A673 (cell line): ENCODE results near the gene SDCCAG8. TPM values are rescaled to one million over a fixed set of nuclear protein-coding genes. Genes with fewer than 3 reads are reported as not detected.

Experiments
- BruUV-seq: library from RNA; stranded (reverse); fragments of 400-500 nt; replicated peaks from 2 replicates; lab custom pipeline; 2021; lab: Mats Ljungman, UMichigan
- CTCF ChIA-PET: fragments of 300-600 bp; sonication (Branson Sonifier 250); formaldehyde crosslinking; loops from one replicate; lab custom pipeline; 2022; ENCODE audit warnings: antibody characterized with exemption; lab: Charles Lee
- POLR2A ChIA-PET: fragments of 300-600 bp; sonication (Branson Sonifier 250); formaldehyde crosslinking; loops from one replicate; lab custom pipeline; 2022; ENCODE audit warnings: antibody characterized with exemption; ENCODE audit not compliant: low non-redundant PET; lab: Charles Lee
- DNase-seq: peaks from one replicate; pipeline ENCODE4 v3.0.0-alpha.2; 2015; ENCODE audit warnings: low spot score
- H3K27ac ChIP-seq: fragments of 200-600 bp; sonication (generic); 2 replicates; pipeline ENCODE4 v1.5.1; 2016; ENCODE audit warnings: mixed run types, low read depth, mild to moderate bottlenecking, mixed read lengths, antibody characterized with exemption, low read length; ENCODE audit not compliant: poor library complexity, severe bottlenecking
- H3K27me3 ChIP-seq: fragments of 200-600 bp; sonication (generic); replicated peaks from 2 replicates; pipeline ENCODE4 v1.6.1; 2017; ENCODE audit warnings: mixed run types, low read depth, mild to moderate bottlenecking, mixed read lengths, antibody characterized with exemption, low read length; ENCODE audit not compliant: insufficient read depth, poor library complexity
- H3K36me3 ChIP-seq: fragments of 200-600 bp; sonication (generic); 2 replicates; pipeline ENCODE4 v1.6.1; 2016; ENCODE audit warnings: mixed run types, mild to moderate bottlenecking, mixed read lengths, antibody characterized with exemption, low read length; ENCODE audit not compliant: insufficient read depth, poor library complexity, severe bottlenecking
- H3K4me1 ChIP-seq: fragments of 200-600 bp; sonication (generic); 2 replicates; pipeline ENCODE4 v1.6.1; 2017; ENCODE audit warnings: mixed run types, mild to moderate bottlenecking, mixed read lengths, antibody characterized with exemption, low read length; ENCODE audit not compliant: insufficient read depth, poor library complexity, severe bottlenecking
- H3K4me3 ChIP-seq: fragments of 200-600 bp; sonication (generic); 2 replicates; pipeline ENCODE4 v1.5.1; 2016; ENCODE audit warnings: low read depth, mixed run types, mild to moderate bottlenecking, mixed read lengths, low read length; ENCODE audit not compliant: poor library complexity, severe bottlenecking
- H3K9me3 ChIP-seq: fragments of 200-600 bp; sonication (generic); 2 replicates; pipeline ENCODE4 v1.6.1; 2016; ENCODE audit warnings: mixed run types, low read depth, mild to moderate bottlenecking, mixed read lengths, antibody characterized with exemption, low read length; ENCODE audit not compliant: poor library complexity, severe bottlenecking
- CTCF ChIP-seq: fragments of 300-800, 200-600 bp; sonication (generic); conservative IDR thresholded peaks from 2 replicates; pipeline ENCODE4 v1.5.1; 2017; ENCODE audit warnings: low read depth, mild to moderate bottlenecking, antibody characterized with exemption, low read length, moderate library complexity, mixed read lengths
- EZH2 ChIP-seq: fragments of 200-600 bp; sonication (generic); IDR thresholded peaks from 2 replicates; pipeline ENCODE4 v1.6.1; 2017; ENCODE audit warnings: borderline replicate concordance, low read depth, mild to moderate bottlenecking, mixed read lengths, antibody characterized with exemption, low read length; ENCODE audit not compliant: poor library complexity, severe bottlenecking
- intact Hi-C: fragments of 100-400 bp; cut with micrococcal nuclease; formaldehyde crosslinking; loops from one replicate; pipeline ENCODE4 v1.10.0; 2022; ENCODE audit not compliant: unreplicated experiment
- total RNA-seq: library from RNA; stranded (reverse); gene quantifications from 2 replicates; pipeline ENCODE4 v1.2.3, GENCODE V29; 2021

The SDCCAG8 gene
- total RNA-seq, 1 experiment from 2014 or later = 9.1 TPM

- DNase-seq = no peak
- CTCF ChIA-PET = no interaction called here
- Histone ChIP-seq H3K27me3 (no peaks in the 10 kb centered on the region), H3K36me3 (no peaks in the 10 kb centered on the region), H3K4me1 (no peaks in the 10 kb centered on the region), H3K9me3 (no peaks in the 10 kb centered on the region), H3K27ac (no peak overlapping the region), H3K4me3 (no peak overlapping the region)
- BruUV-seq = no TSS peak
- POLR2A ChIA-PET = no interaction called here
- intact Hi-C loops = no loop called here
- TF ChIP-seq EZH2 (no peak), CTCF (no peak)
These were observed 24.8 kb downstream of the SDCCAG8 start for GRCh38 chr1:243280571-243281129.

GRCh38 chr1:243281672-243282071 is 25.8 kb downstream of the SDCCAG8 start:
- no peak for DNase-seq
- POLR2A ChIA-PET = no interaction called here

GRCh38 chr1:243286409-243287122 is 30.7 kb downstream of the SDCCAG8 start:
- no peaks in the 10 kb centered on the region for H3K36me3 ChIP-seq
- DNase-seq = no peak
- CTCF ChIA-PET = no interaction called here
- POLR2A ChIA-PET = no interaction called here
- no peak overlapping the region for H3K4me3 ChIP-seq
- intact Hi-C loops = no loop called here
- H3K27ac ChIP-seq = no peak overlapping the region
- BruUV-seq = no TSS peak
- peaks cover 4% of the 10 kb centered on the region for H3K4me1 ChIP-seq
- TF ChIP-seq EZH2 (no peak), CTCF (no peak)
- no peaks in the 10 kb centered on the region for H3K27me3 ChIP-seq
- H3K9me3 ChIP-seq = no peaks in the 10 kb centered on the region

More at GRCh38 chr1:243281672-243282071, 25.8 kb downstream of the SDCCAG8 start:
- H3K9me3 ChIP-seq = no peaks in the 10 kb centered on the region
- H3K4me3 ChIP-seq = no peak overlapping the region
- H3K27ac ChIP-seq = no peak overlapping the region
- TF ChIP-seq CTCF (no peak), EZH2 (no peak)
- intact Hi-C loops = no loop called here
- no peaks in the 10 kb centered on the region for H3K36me3 ChIP-seq
- no TSS peak for BruUV-seq
- no peaks in the 10 kb centered on the region for H3K27me3 ChIP-seq
- no peaks in the 10 kb centered on the region for H3K4me1 ChIP-seq
- CTCF ChIA-PET = no interaction called here
